Tibial nerve (tissue), 4 donors: ENCODE results near the gene ESRRG. TPM values are rescaled to one million over a fixed set of nuclear protein-coding genes. Genes with fewer than 3 reads are reported as not detected.

Experiments
- DNase-seq, 2 donors: peaks; one replicate each; pipeline ENCODE4 v3.0.0-alpha.2; 2019; ENCODE audit warnings: low spot score in 2 of 2
- H3K27ac ChIP-seq, 4 donors: fragments of 200-600 bp; sonication (generic) in 3 of 4; one replicate each; pipeline ENCODE4 v1.5.1; 2017 to 2019; ENCODE audit warnings: mild to moderate bottlenecking in 1 of 4
- H3K27me3 ChIP-seq, 2 donors: fragments of 200-600 bp; sonication (generic) in 1 of 2; one replicate each; pipeline versions ENCODE4 v1.5.1 to v1.6.0; 2017 to 2019
- H3K36me3 ChIP-seq, 3 donors: fragments of 200-600 bp; sonication (generic); one replicate each; pipeline ENCODE4 v1.5.1; 2018 to 2019
- H3K4me1 ChIP-seq, 4 donors: fragments of 200-600 bp; sonication (generic) in 3 of 4; one replicate each; pipeline ENCODE4 v1.5.1; 2017 to 2019
- H3K4me3 ChIP-seq, 4 donors: fragments of 200-600 bp; sonication (generic) in 3 of 4; one replicate each; pipeline ENCODE4 v1.5.1; 2017 to 2019; ENCODE audit warnings: mild to moderate bottlenecking in 1 of 4, moderate library complexity in 1 of 4
- H3K9me3 ChIP-seq, 4 donors: fragments of 200-600 bp; sonication (generic) in 3 of 4; one replicate each; pipeline ENCODE4 v1.5.1; 2017 to 2019
- EP300 ChIP-seq, 2 donors: sonication (generic); formaldehyde crosslinking; IDR thresholded peaks; one replicate each; pipeline ENCODE4 v1.6.1; 2017; ENCODE audit warnings: antibody characterized with exemption in 2 of 2, mild to moderate bottlenecking in 1 of 2
- POLR2A ChIP-seq, 2 donors: fragments of 450-650 bp; IDR thresholded peaks; one replicate each; pipeline ENCODE4 v1.6.1; 2017; ENCODE audit warnings: antibody characterized with exemption in 2 of 2, mild to moderate bottlenecking in 2 of 2, moderate library complexity in 2 of 2
- WGBS, 2 donors: methylation state at CpG; one replicate each; pipeline ENCODE4 v1.1.5; 2018; 5-methylcytosine and 5-hydroxymethylcytosine counted together
- total RNA-seq, 4 donors: library from RNA; depleted of rRNA; stranded (reverse); fragments of >200 nt; gene quantifications; one replicate each; pipeline ENCODE4 v1.1.0, GENCODE V29; 2016
- TF ChIP-seq, protein P1 (sequence below), 5 experiments: fragments of 200-600 bp in 3 of 5; fragments of 450-650 bp in 2 of 5; sonication (generic) in 3 of 5; IDR thresholded peaks; one replicate each; pipeline ENCODE4 v1.5.1; 2016 to 2019; ENCODE audit warnings: antibody characterized with exemption in 5 of 5, mild to moderate bottlenecking in 3 of 5, moderate library complexity in 2 of 5

ESRRG gene
- total RNA-seq, 4 donors from 2014 or later: 1.4 to 3.3 (median 1.6) TPM

- TF ChIP-seq, protein P1, sequence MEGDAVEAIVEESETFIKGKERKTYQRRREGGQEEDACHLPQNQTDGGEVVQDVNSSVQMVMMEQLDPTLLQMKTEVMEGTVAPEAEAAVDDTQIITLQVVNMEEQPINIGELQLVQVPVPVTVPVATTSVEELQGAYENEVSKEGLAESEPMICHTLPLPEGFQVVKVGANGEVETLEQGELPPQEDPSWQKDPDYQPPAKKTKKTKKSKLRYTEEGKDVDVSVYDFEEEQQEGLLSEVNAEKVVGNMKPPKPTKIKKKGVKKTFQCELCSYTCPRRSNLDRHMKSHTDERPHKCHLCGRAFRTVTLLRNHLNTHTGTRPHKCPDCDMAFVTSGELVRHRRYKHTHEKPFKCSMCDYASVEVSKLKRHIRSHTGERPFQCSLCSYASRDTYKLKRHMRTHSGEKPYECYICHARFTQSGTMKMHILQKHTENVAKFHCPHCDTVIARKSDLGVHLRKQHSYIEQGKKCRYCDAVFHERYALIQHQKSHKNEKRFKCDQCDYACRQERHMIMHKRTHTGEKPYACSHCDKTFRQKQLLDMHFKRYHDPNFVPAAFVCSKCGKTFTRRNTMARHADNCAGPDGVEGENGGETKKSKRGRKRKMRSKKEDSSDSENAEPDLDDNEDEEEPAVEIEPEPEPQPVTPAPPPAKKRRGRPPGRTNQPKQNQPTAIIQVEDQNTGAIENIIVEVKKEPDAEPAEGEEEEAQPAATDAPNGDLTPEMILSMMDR (IDR thresholded peaks at IDR 0.05): peak; percentile 31 to 64 (median 55)
- TF ChIP-seq POLR2A (IDR thresholded peaks at IDR 0.05) (peak in 1 of 2 donors; percentile 26), EP300 (IDR thresholded peaks at IDR 0.05) (peak in 1 of 2 donors; percentile 76)
Measured at GRCh38 chr1:216600730-216601609, 122.3 kb downstream of the ESRRG start.

DNA sequence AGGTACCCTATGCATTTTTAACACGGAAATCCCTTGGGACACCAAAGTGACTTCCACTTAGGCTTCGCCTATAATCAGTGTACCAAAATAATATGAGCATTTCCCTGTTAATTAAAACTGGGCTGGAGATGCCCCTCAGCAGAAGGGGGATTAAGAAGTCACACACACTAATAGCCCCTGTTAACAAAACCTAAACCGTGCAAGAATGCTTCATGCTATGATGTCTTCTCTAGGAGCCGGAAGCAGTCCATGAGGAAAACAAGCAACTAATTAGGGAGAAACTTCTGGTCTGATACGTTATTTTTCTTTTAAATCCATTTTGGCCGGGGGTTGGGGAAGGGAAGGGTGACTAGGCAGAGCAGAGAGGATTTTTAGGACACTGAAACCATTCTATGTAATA is 123.4 kb downstream of the ESRRG start:
- H3K27ac ChIP-seq: peak overlapping the region in 2 of 4 donors; percentile 92 to 96
- 80 to 83% methylated on average over 6 of the region's 6 CpGs for WGBS, 2 donors
- no peak for DNase-seq

More at GRCh38 chr1:216600730-216601609, 122.3 kb downstream of the ESRRG start:
- Histone ChIP-seq H3K9me3 (no peaks in the 10 kb centered on the region), H3K27me3 (no peaks in the 10 kb centered on the region), H3K4me3 (peak overlapping the region; percentile 61 to 87 (median 62)), H3K4me1 (peaks cover 0 to 13% (median 0%) of the 10 kb centered on the region in 4 donors), H3K36me3 (no peaks in the 10 kb centered on the region), H3K27ac (peak overlapping the region; percentile 90 to 96 (median 92))
- DNase-seq: peak; percentile 40 to 59
- WGBS, 2 donors: 1% methylated on average over 41 to 52 of the region's 58 CpGs

DNA sequence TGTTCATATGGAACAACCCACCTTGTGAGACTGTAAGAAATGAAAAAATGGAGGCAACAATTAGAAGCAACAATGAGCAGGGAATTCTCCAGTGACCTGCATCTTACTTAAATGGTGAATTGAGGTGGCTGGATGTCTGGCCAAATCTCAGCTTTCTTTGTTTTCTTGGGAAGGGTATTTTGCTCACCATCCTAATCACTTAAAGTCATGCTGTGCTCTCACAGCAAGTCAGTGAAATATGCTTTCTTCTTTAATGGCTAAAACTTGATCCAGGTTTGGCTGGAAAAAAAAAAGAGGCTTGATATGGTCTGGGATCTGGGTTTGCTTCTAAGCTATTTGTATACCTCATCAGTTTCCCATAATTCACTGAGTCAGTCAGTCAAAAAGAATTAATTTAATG is 124.8 kb downstream of the ESRRG start:
- TF ChIP-seq POLR2A (IDR thresholded peaks at IDR 0.05) (no peak), EP300 (IDR thresholded peaks at IDR 0.05) (no peak)
- TF ChIP-seq, protein P1 (IDR thresholded peaks at IDR 0.05): no peak
- Histone ChIP-seq H3K4me3 (no peak overlapping the region), H3K4me1 (peaks cover 0 to 13% (median 0%) of the 10 kb centered on the region in 4 donors)

More for the DNA sequence above, 123.4 kb downstream of the ESRRG start:
- Histone ChIP-seq H3K4me1 (peaks cover 0 to 13% (median 0%) of the 10 kb centered on the region in 4 donors), H3K36me3 (no peaks in the 10 kb centered on the region), H3K9me3 (no peaks in the 10 kb centered on the region), H3K27me3 (no peaks in the 10 kb centered on the region), H3K4me3 (no peak overlapping the region)
- TF ChIP-seq EP300 (IDR thresholded peaks at IDR 0.05) (no peak), POLR2A (IDR thresholded peaks at IDR 0.05) (no peak)
- TF ChIP-seq, protein P1 (IDR thresholded peaks at IDR 0.05): no peak

DNA sequence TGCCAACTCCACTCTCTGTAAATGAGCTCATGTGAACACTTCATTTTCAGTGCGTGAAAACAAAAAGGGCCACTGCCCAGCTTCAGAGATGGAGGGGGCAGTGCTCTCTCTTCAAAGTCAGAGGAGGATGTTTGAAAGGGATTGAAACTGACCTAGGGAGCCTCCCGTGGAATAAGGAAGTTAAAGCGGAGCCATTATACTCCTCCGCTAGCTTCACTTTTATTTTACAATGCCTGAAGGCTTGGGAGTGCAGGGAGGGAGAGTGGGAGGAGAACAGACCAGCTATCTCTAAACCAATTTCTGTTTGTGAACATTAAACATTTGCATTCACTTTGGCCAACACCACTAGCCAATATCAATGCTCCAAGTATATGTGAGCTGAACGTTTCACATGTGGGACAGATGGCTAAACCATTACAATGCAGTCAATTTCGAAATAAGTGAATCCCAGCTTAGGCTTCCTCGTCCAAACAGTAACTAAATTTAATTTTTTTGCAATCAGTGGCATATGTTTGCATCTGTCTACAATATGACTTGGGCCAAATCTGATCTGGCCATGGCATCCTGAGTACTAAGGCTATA is 126.9 kb downstream of the ESRRG start:
- DNase-seq: no peak

More for the DNA sequence above, 124.8 kb downstream of the ESRRG start:
- DNase-seq: no peak
- H3K27ac ChIP-seq: no peak overlapping the region
- no peaks in the 10 kb centered on the region for H3K36me3 ChIP-seq
- no peaks in the 10 kb centered on the region for H3K27me3 ChIP-seq
- H3K9me3 ChIP-seq: no peaks in the 10 kb centered on the region

More for the DNA sequence above, 126.9 kb downstream of the ESRRG start:
- no peak for TF ChIP-seq EP300 (IDR thresholded peaks at IDR 0.05)
- no peak for TF ChIP-seq POLR2A (IDR thresholded peaks at IDR 0.05)
- TF ChIP-seq, protein P1 (IDR thresholded peaks at IDR 0.05): no peak
- no peaks in the 10 kb centered on the region for H3K27me3 ChIP-seq
- no peaks in the 10 kb centered on the region for H3K36me3 ChIP-seq
- H3K27ac ChIP-seq: no peak overlapping the region
- H3K4me1 ChIP-seq: peaks cover 0 to 8% (median 0%) of the 10 kb centered on the region in 4 donors
- H3K9me3 ChIP-seq: no peaks in the 10 kb centered on the region
- no peak overlapping the region for H3K4me3 ChIP-seq
- WGBS, 2 donors: 56 to 60% methylated on average over 7 of the region's 7 CpGs
